Measurements from ENCODE around the gene DUSP1. TPM values are rescaled to one million over a fixed set of nuclear protein-coding genes. Genes with fewer than 3 reads are reported as not detected.

Gene DUSP1
- total and polyA plus RNA-seq, 10 of the 15 experiments (the other 5 are each of a cell fraction or from before 2014, with no cell fraction given) = 1.4 to 6.2 (median 3.9) TPM

- no peak for TF ChIP-seq ETV6 (conservative IDR thresholded peaks at IDR 0.05 in 1 of 2, IDR thresholded peaks at IDR 0.05 in 1 of 2; ENCODE audit: borderline replicate concordance in 1 of 2, low read depth in 1 of 2)
- TF ChIP-seq HSF1 (IDR thresholded peaks at IDR 0.05; ENCODE audit: low read depth, low read length) = no peak
- no peak for TF ChIP-seq FOXM1 (IDR thresholded peaks at IDR 0.05; ENCODE audit: low read depth, low read length)
- TF ChIP-seq IKZF2 (IDR thresholded peaks at IDR 0.05) = no peak
- TF ChIP-seq POLR2AphosphoS2 (IDR thresholded peaks at IDR 0.05; ENCODE audit: low read depth, low read length) = no peak
- TF ChIP-seq CTCF (IDR thresholded peaks at IDR 0.05 in 2 of 3, conservative IDR thresholded peaks at IDR 0.05 in 1 of 3; ENCODE audit: control insufficient read depth in 2 of 3, extremely low read depth in 1 of 3, insufficient read depth in 1 of 3, low read depth in 3 of 3, low read length in 3 of 3) = no peak
- no peak for TF ChIP-seq NR2C1 (IDR thresholded peaks at IDR 0.05)
These were observed 12.2 kb downstream of the DUSP1 start (continued) for GRCh38 chr5:172758834-172759149.

GRCh38 chr5:172758077-172758833 lies 12.7 kb downstream of the DUSP1 start:
- ChIA-PET SMC1A (ENCODE audit: uncharacterized antibody, unreplicated experiment) (no interaction called here), POLR2A (no interaction called here), CTCF (no interaction called here), RAD21 (ENCODE audit: unreplicated experiment) (no interaction called here)
- no peak for TF ChIP-seq ZNF622 (IDR thresholded peaks at IDR 0.05)
- TF ChIP-seq MLLT1 (IDR thresholded peaks at IDR 0.05) = no peak
- TF ChIP-seq IKZF1 (conservative IDR thresholded peaks at IDR 0.05) = no peak
- no peak for TF ChIP-seq REST (IDR thresholded peaks at IDR 0.05; ENCODE audit: low read depth, low read length)
- TF ChIP-seq ESRRA (IDR thresholded peaks at IDR 0.05; ENCODE audit: low read length) = no peak
- no peaks in the 10 kb centered on the region; the same call in 2 of the 3 replicates for H3K9me3 ChIP-seq (replicated peaks; ENCODE audit: control insufficient read depth, insufficient read depth, low read length)
- no TSS peak for BruUV-seq (replicated peaks)
- H3K27me3 ChIP-seq (replicated peaks in 1 of 2; ENCODE audit: control insufficient read depth in 2 of 2, insufficient read depth in 2 of 2, low read length in 1 of 2) = peaks cover 0 to 1% of the 10 kb centered on the region in 2 experiments; a peak in 1 of 4 replicates
- DNase-seq (ENCODE audit: low read depth, low spot score) (no peak), FAIRE-seq (no peak), ATAC-seq (no peak)
- H3K9ac ChIP-seq (ENCODE audit: control insufficient read depth, insufficient read depth, low read length) = no peak overlapping the region
- no peaks in the 10 kb centered on the region for H4K20me1 ChIP-seq (ENCODE audit: control insufficient read depth, insufficient read depth)
- H2AFZ ChIP-seq (ENCODE audit: control insufficient read depth, low read depth, low read length) = no peak overlapping the region
- in situ Hi-C loops (cut with MboI) (no loop called here), intact Hi-C loops (cut with micrococcal nuclease; ENCODE audit: unreplicated experiment) (no loop called here)
- H3K36me3 ChIP-seq (ENCODE audit: control insufficient read depth in 2 of 2, insufficient read depth in 2 of 2, low read length in 1 of 2) = no peaks in the 10 kb centered on the region
- no peaks in the 10 kb centered on the region for H3K79me2 ChIP-seq (ENCODE audit: control insufficient read depth, insufficient read depth, low read length)
- H3K4me1 ChIP-seq (ENCODE audit: control insufficient read depth, insufficient read depth, low read length) = no peaks in the 10 kb centered on the region
- H3K4me2 ChIP-seq (ENCODE audit: control insufficient read depth, insufficient read depth) = no peak overlapping the region
- H3K4me3 ChIP-seq = no peak overlapping the region
- H3K27ac ChIP-seq (ENCODE audit: control insufficient read depth, insufficient read depth) = no peak overlapping the region
- WGBS (ENCODE audit: insufficient coverage, insufficient replicate concordance, low lambda C conversion rate, missing lambda C conversion rate) = 50% methylated on average over 19 of the region's 19 CpGs

Data from GM12878 (cell line).